Omental fat pad (tissue), 4 donors: ENCODE measurements around the gene RPA1. TPM values are rescaled to one million over a fixed set of nuclear protein-coding genes. Genes with fewer than 3 reads are reported as not detected.

Source experiments
- ATAC-seq: fragments of 150-250 bp; one replicate; pipeline ENCODE4 v1.9.1; 2016; ENCODE audit warnings: mild to moderate bottlenecking, moderate library complexity; ENCODE audit not compliant: low FRiP score
- DNase-seq: peaks from one replicate; pipeline ENCODE4 v3.0.0-alpha.2; 2019; ENCODE audit warnings: low spot score
- total RNA-seq, 4 donors: library from RNA; depleted of rRNA; stranded (reverse); fragments of >200 nt; gene quantifications; one replicate each; pipeline ENCODE4 v1.1.0, GENCODE V29; 2016
- TF ChIP-seq, protein P1 (sequence below), 3 donors: fragments of 450-650 bp; IDR thresholded peaks; one replicate each; pipeline ENCODE4 v1.5.1; 2016 to 2017; ENCODE audit warnings: antibody characterized with exemption in 3 of 3, mild to moderate bottlenecking in 3 of 3, moderate library complexity in 2 of 3

Gene RPA1
- total RNA-seq, 4 donors from 2014 or later, result 22.8 to 31.4 (median 24.1) TPM

DNA sequence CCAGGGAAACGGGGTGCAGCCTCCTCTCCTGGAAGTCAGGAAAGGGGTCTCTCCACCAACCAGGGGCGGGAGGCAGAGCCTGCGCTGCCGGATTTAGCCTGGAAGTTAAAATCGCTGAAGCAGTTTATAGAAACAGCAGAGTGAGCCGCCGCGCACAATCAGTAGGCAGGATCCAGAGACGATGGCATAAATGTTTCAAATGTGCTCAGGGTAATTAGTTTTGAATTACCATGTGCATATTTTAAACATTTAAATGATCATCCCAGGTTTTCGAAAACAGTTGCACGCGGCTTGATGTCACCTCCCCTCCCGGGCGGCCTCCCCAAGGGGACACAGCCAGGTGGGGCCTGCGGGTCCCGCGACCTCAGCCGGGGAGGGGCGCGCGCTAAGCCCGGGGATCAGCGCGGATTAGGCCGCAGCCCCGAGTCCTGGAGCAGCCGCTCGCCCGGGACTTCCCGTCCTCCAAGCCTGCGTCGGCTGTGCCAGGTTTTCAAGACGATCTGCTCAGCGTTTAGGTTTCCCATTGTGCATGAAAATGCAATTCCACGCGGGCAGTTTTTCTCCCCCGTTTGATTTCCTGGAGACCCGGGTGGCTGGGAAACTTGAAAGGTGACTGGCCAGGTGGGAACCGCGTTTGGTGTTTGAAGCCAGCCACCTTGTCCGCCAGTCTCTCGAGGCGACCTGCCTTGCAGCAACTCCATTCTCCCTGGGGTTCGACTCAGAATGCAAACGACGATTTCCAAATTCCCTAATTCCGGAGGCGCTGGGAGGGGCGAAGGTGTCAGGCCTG lies 78.3 kb downstream of the RPA1 start:
- DNase-seq, result no peak
- TF ChIP-seq, protein P1, sequence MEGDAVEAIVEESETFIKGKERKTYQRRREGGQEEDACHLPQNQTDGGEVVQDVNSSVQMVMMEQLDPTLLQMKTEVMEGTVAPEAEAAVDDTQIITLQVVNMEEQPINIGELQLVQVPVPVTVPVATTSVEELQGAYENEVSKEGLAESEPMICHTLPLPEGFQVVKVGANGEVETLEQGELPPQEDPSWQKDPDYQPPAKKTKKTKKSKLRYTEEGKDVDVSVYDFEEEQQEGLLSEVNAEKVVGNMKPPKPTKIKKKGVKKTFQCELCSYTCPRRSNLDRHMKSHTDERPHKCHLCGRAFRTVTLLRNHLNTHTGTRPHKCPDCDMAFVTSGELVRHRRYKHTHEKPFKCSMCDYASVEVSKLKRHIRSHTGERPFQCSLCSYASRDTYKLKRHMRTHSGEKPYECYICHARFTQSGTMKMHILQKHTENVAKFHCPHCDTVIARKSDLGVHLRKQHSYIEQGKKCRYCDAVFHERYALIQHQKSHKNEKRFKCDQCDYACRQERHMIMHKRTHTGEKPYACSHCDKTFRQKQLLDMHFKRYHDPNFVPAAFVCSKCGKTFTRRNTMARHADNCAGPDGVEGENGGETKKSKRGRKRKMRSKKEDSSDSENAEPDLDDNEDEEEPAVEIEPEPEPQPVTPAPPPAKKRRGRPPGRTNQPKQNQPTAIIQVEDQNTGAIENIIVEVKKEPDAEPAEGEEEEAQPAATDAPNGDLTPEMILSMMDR (IDR thresholded peaks at IDR 0.05), result no peak
- ATAC-seq, result no peak

DNA sequence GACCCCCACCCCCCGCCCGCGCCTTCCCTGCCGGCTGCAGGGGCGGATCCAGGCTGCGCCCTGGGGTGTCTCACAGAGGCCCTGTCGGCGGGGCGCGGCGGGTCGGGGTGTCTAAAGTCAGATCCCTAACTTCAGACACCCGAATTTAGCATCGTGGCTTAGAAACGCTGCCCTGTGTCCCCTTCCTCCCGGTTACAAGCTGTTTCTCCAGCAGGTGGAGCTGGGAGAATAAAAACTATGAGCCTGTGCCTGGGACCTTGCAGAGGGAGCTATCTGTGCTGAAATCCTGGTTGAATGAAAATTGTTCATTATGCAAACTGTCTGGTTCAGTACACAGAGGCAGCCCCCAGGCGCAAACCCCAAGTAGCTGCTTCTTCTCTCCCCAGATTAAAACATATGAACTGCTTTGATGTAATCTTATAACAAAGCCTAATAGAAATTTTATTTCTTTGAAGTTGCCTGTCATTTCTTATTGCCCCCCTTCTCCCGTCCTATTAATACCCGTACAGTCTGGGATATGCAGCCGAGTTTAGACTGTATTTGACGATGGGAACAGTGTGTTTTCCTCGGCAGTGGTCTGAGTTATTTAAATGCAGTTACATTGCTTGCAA lies 79.0 kb downstream of the RPA1 start:
- peak; percentile 79 for ATAC-seq
- DNase-seq, result no peak
- TF ChIP-seq, protein P1 (IDR thresholded peaks at IDR 0.05), result peak in 1 of 3 donors; percentile 77

DNA sequence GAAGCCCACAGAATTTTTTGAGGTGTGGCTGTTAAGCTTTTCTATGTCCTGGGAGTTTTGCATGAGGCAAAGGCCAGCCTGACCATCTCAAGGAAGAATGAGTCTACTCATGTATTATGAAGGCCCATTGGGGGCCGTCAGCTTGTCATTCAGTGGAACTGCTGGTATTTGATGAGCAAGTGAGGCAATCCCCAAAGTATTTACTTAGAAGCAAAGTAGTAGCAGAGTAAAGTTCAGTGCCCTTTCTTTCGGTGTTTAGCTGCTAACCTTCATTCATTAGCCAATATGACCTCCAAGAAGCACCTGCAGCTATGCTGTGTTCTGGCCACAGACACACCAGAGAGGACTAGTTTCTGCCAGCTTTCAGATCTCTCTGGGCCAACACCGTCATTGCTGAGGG lies 80.2 kb downstream of the RPA1 start:
- TF ChIP-seq, protein P1 (IDR thresholded peaks at IDR 0.05), result no peak
- no peak for ATAC-seq
- no peak for DNase-seq

DNA sequence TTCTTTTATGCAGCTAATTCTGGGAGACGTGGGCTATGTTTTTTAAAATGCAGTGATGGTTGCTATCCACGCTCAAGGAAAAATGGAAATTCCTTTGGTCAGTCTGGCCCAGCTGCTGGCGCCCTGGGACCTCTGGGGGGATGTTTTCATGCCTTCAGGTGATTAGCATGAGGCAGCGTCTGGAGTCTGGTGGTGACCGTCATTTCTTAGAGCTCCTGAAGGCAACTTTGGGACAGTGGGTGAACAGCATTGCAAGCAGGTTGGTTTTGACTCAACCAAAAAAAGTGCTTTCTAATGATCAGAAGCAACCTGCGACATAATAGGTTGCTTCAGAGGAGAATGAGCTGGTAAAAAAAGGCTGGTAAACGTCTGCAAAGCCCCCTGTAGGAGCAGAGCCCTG lies 82.3 kb downstream of the RPA1 start:
- DNase-seq (no peak), ATAC-seq (no peak)
- TF ChIP-seq, protein P1 (IDR thresholded peaks at IDR 0.05), result no peak

DNA sequence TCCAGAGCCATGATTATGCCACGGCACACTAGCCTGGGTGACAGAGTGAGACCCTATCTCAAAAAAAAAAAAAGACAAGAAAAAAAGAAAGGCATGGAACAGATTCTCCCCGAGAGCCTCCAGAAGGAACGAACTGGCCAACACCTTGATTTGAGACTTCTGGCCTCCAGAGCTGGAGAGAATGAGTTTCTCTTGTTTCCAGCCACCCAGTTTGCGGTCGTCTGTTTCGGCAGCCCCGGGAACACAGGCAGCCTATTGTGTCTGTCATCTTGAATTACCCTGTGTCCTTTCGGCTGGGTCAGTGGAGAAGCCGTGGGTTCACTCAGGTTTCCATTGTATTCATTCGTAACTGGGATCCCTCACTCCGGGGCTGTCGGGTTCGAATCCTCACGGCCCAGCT lies 83.9 kb downstream of the RPA1 start:
- no peak for DNase-seq
- TF ChIP-seq, protein P1 (IDR thresholded peaks at IDR 0.05), result no peak
- no peak for ATAC-seq

DNA sequence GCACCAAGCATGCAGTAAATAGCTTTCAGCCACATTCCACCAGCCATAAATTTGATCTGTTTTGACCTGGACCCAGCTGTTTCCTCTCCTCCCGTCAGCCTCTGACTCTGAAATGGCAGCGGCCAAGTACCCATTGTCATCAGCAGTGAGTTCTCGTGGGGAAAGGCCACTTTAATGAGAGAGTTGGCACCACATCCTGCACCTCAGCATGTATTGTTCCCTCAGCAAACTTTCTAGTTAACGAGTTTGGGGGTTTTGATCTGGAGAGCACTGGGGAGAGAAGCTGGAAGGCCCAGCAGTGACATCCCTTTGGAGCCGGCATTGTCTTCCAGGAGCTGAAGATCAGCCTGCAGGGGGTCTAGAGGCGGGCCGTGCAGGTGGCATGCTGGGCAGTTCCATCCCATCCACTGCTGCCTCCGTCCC lies 84.9 kb downstream of the RPA1 start:
- DNase-seq (no peak), ATAC-seq (no peak)
- TF ChIP-seq, protein P1 (IDR thresholded peaks at IDR 0.05), result no peak

DNA sequence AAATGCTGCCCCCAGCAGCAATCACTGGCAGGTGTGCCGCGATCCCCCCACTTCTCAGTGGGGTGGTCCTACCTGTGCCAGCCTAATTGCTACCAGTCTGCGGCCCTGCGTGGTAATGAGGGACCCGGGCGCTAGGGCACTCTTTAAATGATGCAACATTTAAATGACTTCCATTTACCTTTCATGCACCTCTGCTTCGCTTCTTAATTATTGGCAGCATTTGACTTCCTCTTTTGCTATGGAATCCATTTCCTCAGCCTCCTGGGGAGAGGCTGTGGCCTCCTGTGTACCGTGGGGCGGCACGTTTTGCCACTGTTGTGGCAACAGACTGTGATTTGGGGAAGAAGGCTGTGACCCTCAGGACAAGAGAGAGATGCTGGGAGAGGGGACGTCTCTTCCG lies 86.1 kb downstream of the RPA1 start:
- DNase-seq (no peak), ATAC-seq (no peak)
- TF ChIP-seq, protein P1 (IDR thresholded peaks at IDR 0.05), result no peak
